HG03095 (cell line): ENCODE data around the gene IFNA10.
"Not testable (repeated sequence)": the region's sequence is repeated elsewhere in the genome, so short reads cannot be mapped to it uniquely, and the experiment has no call there.

ENCODE experiments used
- ATAC-seq: cut with Tn5 transposase; IDR thresholded peaks from one replicate; pipeline ENCODE4 v1.9.1; 2021; ENCODE audit warnings: moderate library complexity; ENCODE audit not compliant: unreplicated experiment

IFNA10 gene

DNA sequence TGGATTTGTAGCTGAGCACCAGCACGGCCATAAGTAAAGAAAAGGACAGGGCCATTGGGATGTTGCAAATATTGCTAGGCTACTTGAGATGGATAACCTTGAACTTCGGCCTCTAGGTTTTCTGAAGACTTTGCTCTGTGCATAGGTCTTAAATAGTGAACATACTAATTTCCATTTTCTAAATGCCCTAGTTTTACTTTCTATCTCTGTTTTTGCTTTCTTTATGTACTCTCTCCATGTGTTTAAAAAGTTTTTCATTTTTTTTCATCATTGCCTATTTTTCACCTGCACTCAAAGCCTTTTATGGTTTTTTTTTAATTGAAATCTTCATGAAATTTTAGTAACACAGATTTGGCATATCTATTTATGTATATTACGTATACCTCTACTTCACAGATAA lies at the start of gene IFNA10:
Gene IFNA10, minus strand, starts transcription at position 101 of the 400 bp plus-strand sequence. Its CDS starts 46 bp downstream, at position 55.
- ATAC-seq, result not testable (repeated sequence)

GRCh38 chr9:21255538-21256212 lies 48.7 kb upstream of the IFNA10 start:
- no peak for ATAC-seq

- ATAC-seq, result peak; percentile 63
These were observed 46.0 kb upstream of the IFNA10 start for GRCh38 chr9:21252721-21253547.

DNA sequence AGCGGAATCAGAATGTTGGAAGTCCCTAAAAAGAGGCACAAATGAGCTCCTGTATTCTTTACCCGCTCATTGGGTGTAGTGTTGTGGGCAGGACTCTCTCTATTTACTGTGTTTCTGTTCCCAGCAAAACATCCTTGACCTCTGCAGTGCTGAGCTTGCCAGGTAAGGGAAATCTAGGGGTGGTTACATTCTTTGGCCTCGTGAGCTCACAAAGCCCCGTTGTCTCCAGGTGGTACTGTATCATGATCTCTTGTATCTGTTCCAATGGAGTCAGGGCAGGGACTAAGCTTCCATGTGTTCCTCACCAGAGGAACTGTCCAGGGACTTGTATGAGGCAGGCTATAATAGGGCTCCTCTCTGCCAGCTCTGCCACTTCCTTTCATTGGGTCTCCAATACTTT lies 44.7 kb upstream of the IFNA10 start:
- no peak for ATAC-seq

DNA sequence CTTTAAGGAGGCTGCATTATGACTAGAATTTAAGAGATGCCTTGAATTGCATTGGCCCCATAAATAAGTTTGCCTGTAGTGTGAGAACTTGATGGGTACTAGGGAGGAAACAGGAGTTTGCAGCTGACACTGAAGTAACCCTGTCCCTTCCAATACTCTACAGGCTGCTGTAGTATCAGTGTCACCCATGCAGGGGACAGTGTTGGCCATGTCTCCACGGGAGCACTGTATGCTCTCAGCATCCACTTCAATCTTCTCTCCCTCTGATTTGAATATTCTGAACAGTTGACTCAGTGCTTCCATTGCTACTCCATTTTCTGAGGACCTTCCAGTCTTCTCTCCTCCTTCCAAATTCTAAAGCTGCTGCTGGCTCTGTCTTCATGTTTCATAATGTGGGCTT lies 44.2 kb upstream of the IFNA10 start:
- ATAC-seq, result no peak

- ATAC-seq, result no peak
These were observed 37.9 kb upstream of the IFNA10 start for GRCh38 chr9:21244836-21245235.

DNA sequence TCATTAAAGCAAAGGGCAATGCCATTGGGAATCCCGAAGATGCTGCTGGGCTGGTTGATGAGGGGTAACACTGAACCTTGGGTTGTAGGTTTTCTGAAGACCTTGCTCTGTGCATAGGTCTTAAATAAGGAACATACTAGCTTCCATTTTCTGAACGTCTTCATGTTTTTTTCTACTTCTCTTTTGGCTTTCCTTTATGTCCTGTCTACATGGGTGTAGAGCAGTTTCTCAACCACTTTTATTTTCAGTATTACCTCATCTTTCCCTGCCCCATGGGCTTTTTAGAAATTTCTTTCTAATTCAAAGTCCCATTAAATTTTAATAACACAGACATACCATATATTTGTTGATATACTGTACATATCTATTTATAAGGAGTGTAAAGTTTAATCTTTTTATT lies 33.0 kb upstream of the IFNA10 start, which contains the start of gene IFNA14:
Gene IFNA14, minus strand, starts transcription at position 95 of the 400 bp plus-strand sequence. Its CDS starts 70 bp downstream, at position 25.
- ATAC-seq, result no peak

- ATAC-seq, result peak; percentile 9
These were observed 29.4 kb upstream of the IFNA10 start for GRCh38 chr9:21236360-21236714.

GRCh38 chr9:21235468-21236359 lies 28.8 kb upstream of the IFNA10 start:
- peak; percentile 77 for ATAC-seq

GRCh38 chr9:21234153-21234687 lies 27.3 kb upstream of the IFNA10 start:
- no peak for ATAC-seq

- ATAC-seq, result no peak
These were observed 26.3 kb upstream of the IFNA10 start for GRCh38 chr9:21233258-21233657.

GRCh38 chr9:21228122-21228521 lies 21.2 kb upstream of the IFNA10 start, which contains the start of gene IFNA17:
TSS of gene IFNA17 (minus strand) at chr9:21228222. CDS start at chr9:21228173, 49 bp downstream.
- no peak for ATAC-seq

GRCh38 chr9:21217211-21217610 lies 10.3 kb upstream of the IFNA10 start, which contains the start of gene IFNA16:
TSS of gene IFNA16 (minus strand) at chr9:21217311. CDS start at chr9:21217305, 6 bp downstream.
- not testable (repeated sequence) for ATAC-seq

DNA sequence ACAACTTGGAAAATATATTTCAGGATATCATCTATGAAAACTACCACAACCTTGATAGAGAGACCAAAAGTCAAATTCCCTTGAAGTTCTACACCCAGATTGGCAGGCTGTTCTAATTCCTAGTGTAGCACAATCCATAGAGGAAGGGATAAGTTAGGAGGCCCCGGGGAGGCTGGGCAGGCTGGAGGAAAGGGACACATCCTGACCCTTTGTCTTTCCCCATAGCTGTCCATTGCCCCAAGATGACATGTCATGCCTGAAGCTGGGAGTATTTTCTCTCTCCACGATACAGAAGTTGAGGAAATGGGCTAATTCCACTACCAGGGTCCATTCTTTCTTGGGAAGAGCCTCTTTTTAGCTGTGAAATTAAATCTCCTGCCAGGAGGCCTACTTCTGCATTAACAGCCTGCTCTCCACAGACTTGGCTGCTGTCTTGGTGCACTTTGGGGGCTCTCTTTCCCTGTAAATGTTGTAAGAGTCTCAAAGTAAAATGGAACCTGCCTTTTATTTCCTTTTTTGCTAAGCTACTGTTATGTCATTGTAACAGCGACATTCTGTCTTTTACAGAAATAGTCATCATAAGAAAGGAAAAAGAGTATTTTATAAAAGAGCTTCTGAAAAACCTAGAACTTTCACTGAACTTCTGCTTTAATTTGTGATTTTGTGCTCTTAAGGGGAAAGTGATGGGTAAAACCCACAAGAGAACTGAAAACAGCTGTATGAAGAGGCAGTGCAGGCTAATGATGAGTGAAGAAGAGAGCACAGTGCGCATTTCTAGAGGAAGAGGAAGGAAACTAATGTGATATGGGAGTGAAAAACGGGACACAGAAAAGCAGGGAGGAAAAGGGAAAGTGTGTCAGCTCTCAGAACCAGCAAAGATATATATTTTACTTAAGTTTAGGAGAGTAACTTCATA lies 6.7 kb upstream of the IFNA10 start:
- peak; percentile 64 for ATAC-seq

- ATAC-seq, result not testable (repeated sequence)
These were observed 5.2 kb upstream of the IFNA10 start for GRCh38 chr9:21212160-21212559.

- ATAC-seq, result not testable (repeated sequence)
These were observed 3.8 kb upstream of the IFNA10 start for GRCh38 chr9:21210782-21211181.

DNA sequence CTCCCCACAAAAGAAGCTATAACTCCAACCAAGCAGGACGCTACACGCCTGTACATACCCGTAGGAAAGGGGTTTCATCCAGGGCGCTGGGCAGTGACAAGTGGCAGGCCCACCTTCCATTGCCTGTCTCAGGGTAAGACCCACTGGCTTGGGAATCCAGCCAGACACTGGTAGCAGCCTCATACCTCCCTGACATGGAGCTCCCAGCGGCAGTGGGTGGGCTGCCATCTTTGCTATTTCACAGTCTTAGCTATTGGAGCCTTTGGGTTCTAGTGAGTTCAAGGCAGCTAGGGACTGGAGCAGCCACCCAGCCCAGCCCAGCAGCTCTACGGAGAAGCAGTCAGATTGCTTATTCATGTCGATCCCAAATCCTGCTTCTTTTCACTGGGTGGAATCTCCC lies 3.4 kb upstream of the IFNA10 start:
- ATAC-seq, result no peak

DNA sequence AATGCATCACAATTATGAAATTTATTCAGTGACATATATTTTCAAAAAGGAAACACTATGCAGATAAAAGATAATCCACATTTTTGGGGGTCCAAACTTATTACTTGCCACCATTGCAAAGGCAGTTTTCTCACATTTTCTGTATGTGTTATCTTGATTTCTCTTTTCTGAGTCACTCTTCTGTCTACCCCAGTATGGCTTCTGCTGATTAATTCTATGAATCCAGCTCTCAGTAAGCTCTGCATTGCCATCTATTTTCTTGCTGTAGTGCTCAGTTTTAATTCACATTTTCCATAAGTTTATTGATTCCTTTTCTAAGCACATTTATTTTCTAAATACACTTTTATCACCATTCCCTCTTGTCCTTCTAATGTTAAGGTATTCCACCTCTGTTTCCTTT lies 1.7 kb downstream of the IFNA10 start:
- ATAC-seq, result no peak

GRCh38 chr9:21202105-21202504 lies 4.8 kb downstream of the IFNA10 start, which contains the start of gene IFNA7:
TSS of gene IFNA7 (minus strand) at chr9:21202205. CDS start at chr9:21202165, 40 bp downstream.
- not testable (repeated sequence) for ATAC-seq
